Femur (tissue), 1 donor: ENCODE results near the gene CEBPA.

Source experiments
- DNase-seq: peaks from one replicate; pipeline ENCODE4 v3.0.0-alpha.2; 2017

CEBPA gene

GRCh38 chr19:33270769-33271168 lies 31.6 kb downstream of the CEBPA start:
- no peak for DNase-seq

DNA sequence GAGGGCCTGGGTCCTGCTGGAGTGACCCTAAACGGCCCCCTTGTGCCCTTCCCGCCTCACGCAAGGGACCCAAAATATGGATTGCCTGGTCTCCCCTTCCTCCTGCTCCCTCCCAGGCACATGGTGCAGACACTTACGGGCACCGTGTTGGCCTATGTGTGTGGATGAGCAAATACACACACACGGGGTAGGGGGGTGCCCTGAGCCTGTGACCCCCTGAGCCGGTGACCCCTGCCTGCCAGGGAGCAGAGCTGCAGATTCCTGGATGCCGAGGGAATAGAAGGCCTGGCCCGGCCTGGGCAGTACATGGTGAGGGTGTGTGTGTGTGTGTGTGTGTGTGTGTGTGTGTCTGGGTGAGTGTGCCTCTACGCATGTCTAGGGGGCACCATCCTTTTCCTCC lies 33.3 kb downstream of the CEBPA start:
- no peak for DNase-seq

- no peak for DNase-seq
Measured at GRCh38 chr19:33268162-33268991, 34.0 kb downstream of the CEBPA start.

DNA sequence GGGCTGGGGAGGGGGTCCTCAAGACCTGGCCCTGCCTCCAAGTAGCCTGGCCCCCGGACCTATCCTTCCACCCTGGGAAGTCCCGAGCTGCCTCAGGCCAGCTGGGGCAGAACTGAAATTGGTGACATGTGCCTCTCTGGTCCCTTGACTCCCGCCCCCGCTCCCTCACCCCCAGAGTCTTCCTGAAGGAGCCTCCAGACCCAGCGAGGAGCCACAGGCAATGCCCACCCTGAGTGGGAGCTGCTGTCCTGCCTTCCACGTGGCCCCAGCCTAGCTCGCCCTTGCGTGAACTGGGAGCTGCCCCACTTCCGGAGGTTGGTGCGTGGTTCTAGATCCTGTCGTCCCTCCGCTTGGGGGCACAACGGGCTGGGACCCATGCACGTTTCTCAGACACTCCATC lies 34.6 kb downstream of the CEBPA start:
- DNase-seq = no peak

DNA sequence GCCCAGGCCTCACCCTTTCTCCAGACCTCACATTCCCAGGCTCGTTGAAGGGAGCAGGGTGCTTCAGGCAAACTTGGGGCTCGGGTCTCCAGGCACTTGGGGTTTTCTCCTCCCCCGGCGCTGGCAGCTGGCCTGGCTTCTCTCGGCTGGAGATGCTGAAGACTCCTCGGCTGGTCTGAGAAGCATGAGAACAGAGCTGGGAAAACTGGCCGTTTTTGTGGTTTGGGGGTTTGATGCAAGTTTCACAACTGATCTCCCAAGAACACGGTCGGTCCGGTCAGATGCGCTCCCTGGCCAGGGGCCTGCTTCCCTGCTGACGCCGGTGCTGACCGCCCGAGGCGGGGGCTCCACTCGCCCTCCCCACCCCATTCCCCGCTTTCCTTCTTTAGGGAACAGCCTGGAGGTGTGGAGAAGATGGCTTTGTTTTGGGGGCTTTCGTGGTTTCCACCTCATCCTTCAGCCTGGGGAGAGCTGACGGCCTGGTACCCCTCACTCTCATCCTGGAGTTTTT lies 35.3 kb downstream of the CEBPA start:
- no peak for DNase-seq

DNA sequence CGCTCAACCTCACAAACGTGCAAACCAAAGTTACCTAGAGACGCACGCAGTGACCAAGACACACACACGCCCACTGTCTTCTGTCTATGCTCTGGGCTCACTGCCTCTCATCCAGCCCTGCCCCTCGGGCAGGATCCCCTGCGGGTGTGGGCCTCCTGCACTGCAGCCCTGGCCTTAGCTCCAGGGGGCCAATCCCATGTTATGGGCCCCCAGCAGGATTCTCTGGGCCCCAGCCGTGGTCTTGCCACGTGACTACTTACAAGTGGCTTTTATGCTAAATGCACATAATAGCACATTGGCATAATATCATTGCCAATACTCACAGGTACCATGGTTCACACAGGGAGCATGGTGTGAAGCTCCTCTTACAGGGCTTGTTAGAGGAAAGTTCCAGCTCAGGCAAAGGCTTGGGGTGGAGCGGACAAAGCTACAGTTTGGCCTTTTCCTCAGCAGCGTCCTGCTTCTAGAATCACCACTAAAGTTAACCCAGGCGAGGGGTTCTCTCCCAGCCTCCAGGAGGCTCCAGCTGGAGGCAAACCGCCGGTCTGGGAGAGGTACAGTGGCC lies 37.4 kb downstream of the CEBPA start:
- no peak for DNase-seq

GRCh38 chr19:33263325-33264023 lies 38.9 kb downstream of the CEBPA start:
- DNase-seq = no peak

GRCh38 chr19:33261511-33262189 lies 40.7 kb downstream of the CEBPA start:
- no peak for DNase-seq

- no peak for DNase-seq
Measured at GRCh38 chr19:33260628-33261418, 41.5 kb downstream of the CEBPA start.

- no peak for DNase-seq
Measured at GRCh38 chr19:33259539-33259938, 42.8 kb downstream of the CEBPA start.

GRCh38 chr19:33257828-33258227 lies 44.5 kb downstream of the CEBPA start:
- no peak for DNase-seq

GRCh38 chr19:33256261-33256660 lies 46.1 kb downstream of the CEBPA start:
- DNase-seq = no peak

- DNase-seq = no peak
Measured at GRCh38 chr19:33255781-33256180, 46.6 kb downstream of the CEBPA start.

- DNase-seq = no peak
Measured at GRCh38 chr19:33254245-33254824, 48.0 kb downstream of the CEBPA start.

GRCh38 chr19:33252971-33253370 lies 49.4 kb downstream of the CEBPA start:
- no peak for DNase-seq

DNA sequence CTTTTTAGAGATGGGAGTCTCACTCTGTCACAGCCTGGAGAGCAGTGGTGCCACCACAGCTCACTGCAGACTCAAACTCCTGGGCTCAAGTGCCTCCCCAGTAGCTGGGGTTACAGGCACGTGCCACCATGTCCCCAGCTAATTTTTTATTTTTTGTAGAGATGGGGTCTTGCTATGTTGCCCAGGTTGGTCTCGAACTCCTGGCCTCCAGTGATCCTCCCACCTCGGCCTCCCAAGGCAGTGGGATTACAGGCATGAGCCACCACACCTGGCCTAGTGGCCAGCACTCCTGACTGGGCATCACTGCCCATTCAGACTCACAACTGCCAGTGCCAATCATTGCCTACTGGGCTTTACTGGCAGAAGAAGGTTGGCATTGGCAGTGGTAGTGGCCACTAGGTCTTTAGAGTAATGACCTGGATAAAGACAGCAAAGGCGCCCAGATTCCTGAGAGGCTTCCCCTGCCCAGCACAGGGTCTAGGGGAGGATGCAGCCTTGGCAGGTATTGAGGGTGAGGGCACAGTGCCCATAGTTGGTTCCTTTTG lies 49.8 kb downstream of the CEBPA start:
- no peak for DNase-seq

GRCh38 chr19:33251526-33252090 lies 50.7 kb downstream of the CEBPA start:
- no peak for DNase-seq

DNA sequence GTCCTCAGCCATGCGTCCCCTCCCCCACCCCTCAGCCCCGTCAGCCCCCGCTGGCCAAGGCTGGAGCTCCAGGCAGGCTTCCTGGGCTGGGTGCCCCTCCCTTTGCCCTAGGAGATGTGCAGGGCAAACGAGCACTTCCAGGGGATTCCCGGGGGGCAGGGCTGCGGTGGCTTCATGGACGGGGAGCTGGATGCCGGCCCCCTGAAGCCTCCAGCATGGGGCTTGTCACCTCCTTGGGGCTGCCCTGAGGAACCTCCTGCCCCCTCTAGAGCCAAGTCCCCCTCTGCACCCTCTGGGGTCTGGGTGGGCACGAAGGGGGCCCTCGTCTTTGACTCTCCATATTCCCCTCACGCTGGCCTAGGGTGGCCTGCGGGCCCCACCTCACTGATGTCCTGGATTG lies 51.3 kb downstream of the CEBPA start:
- no peak for DNase-seq

DNA sequence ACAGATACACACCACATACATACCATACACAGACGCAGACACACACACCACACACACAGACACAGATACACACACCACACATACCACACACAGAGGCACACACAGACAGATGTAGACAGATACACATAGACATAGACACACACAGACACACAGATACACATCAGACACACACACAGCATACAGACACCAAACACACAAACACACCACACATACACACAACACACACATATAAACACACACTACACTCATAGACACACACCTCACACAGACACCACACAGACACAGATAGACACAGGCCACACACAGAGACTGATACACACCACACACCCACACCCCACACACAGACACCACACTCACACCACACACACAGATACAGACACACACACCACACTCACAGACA lies 51.8 kb downstream of the CEBPA start:
- DNase-seq = no peak
